ENCODE results near the gene TRPM6. TPM values are rescaled to one million over a fixed set of nuclear protein-coding genes. Genes with fewer than 3 reads are reported as not detected.

TRPM6 gene
- total RNA-seq, 1 donor from 2014 or later = 0.21 TPM

DNA sequence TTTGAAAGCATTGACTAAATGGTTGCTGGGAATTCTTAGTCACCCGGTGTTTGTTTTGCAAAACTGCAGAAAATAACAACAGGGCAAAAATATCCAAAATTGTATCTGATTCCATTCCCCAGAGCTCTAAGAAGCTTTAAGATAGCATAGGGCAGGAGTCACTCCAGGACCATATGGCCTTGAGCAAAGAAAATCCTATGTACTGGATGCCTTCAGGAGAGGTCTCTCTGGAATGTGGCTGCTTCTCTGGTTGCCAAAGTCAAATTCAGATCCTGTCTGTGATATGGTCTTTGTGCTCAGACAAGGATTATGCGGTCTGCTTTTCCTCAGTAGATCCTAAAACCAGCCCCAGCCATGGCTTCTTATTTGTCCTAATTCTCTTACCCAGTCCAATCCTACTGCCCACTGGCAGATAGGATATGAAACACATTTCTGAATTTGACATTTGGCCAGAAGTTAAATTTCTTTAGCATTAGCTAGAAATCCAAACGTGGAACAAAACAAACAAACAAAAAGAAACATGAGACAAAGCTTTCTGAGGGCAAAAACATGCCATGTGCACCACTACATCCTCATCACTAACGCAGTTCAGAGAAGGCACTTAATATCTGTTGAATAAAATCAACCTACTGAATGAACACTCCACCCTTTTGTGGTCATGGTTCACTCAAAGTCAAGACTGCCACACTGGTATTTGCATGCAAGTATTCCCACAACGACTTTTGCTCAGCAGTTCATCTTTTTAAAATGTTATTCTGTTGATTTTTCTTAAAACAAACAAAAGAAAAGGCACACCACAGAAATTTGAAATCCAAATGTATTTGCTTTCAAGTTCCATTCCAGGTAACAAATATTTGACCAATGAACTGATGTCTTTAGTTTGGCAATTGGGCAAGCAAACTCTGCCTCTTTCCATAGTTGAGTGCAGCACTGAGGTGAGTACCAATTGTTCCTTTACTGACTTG lies 165.7 kb downstream of the TRPM6 start:
- Histone ChIP-seq H3K36me3 (ENCODE audit: control insufficient read depth, insufficient read depth, low read length) (no peaks in the 10 kb centered on the region), H3K4me3 (ENCODE audit: low read depth, low read length) (no peak overlapping the region), H3K27me3 (ENCODE audit: control insufficient read depth, insufficient read depth, low read length) (no peaks in the 10 kb centered on the region)
- TF ChIP-seq, protein P1, sequence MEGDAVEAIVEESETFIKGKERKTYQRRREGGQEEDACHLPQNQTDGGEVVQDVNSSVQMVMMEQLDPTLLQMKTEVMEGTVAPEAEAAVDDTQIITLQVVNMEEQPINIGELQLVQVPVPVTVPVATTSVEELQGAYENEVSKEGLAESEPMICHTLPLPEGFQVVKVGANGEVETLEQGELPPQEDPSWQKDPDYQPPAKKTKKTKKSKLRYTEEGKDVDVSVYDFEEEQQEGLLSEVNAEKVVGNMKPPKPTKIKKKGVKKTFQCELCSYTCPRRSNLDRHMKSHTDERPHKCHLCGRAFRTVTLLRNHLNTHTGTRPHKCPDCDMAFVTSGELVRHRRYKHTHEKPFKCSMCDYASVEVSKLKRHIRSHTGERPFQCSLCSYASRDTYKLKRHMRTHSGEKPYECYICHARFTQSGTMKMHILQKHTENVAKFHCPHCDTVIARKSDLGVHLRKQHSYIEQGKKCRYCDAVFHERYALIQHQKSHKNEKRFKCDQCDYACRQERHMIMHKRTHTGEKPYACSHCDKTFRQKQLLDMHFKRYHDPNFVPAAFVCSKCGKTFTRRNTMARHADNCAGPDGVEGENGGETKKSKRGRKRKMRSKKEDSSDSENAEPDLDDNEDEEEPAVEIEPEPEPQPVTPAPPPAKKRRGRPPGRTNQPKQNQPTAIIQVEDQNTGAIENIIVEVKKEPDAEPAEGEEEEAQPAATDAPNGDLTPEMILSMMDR (IDR thresholded peaks at IDR 0.05; ENCODE audit: insufficient read depth, low read length, poor library complexity, severe bottlenecking) = no peak
- DNase-seq (ENCODE audit: low read depth) = no peak

DNA sequence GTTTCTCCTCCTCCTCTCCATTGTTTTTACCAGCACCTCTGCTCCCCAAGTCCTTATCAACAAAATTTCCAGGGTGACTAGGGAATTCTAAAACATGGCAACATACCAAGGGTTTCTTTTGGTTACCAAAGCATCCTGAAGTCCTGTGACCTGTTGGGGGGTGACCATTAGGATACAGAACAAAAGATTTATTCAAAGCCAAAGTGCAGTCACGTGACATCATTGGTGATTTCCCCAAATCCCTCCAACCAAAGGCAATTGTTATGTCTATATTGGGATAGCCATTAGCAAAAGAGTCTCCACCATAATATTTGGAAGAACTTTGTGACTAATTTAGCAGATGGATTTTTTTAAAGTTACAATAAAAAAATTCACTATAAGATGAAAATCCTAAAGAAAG lies 168.4 kb downstream of the TRPM6 start:
- Histone ChIP-seq H3K27me3 (ENCODE audit: control insufficient read depth, insufficient read depth, low read length) (no peaks in the 10 kb centered on the region), H3K36me3 (ENCODE audit: control insufficient read depth, insufficient read depth, low read length) (no peaks in the 10 kb centered on the region), H3K4me3 (ENCODE audit: low read depth, low read length) (no peak overlapping the region)
- no peak for DNase-seq (ENCODE audit: low read depth)
- TF ChIP-seq, protein P1 (IDR thresholded peaks at IDR 0.05; ENCODE audit: insufficient read depth, low read length, poor library complexity, severe bottlenecking) = no peak

DNA sequence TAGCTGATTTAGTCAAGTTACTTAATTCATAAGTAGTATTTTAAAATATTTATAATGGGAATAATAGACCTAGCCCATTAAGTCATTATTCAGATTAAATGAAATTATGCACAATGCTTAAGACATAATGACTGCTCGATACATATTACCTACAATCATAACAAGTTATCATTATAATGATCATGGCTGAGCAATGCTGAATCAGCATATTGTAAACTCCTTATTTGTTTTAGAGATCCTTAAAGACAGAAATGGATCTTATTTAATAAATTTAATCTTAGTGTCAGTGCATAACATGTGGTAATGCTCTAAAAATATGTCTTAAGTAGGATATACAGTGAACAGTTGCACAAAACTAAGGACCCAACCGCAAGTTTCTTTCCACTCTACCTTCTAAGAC lies 169.0 kb downstream of the TRPM6 start:
- Histone ChIP-seq H3K4me3 (ENCODE audit: low read depth, low read length) (no peak overlapping the region), H3K27me3 (ENCODE audit: control insufficient read depth, insufficient read depth, low read length) (no peaks in the 10 kb centered on the region), H3K36me3 (ENCODE audit: control insufficient read depth, insufficient read depth, low read length) (no peaks in the 10 kb centered on the region)
- DNase-seq (ENCODE audit: low read depth) = no peak
- TF ChIP-seq, protein P1 (IDR thresholded peaks at IDR 0.05; ENCODE audit: insufficient read depth, low read length, poor library complexity, severe bottlenecking) = no peak

DNA sequence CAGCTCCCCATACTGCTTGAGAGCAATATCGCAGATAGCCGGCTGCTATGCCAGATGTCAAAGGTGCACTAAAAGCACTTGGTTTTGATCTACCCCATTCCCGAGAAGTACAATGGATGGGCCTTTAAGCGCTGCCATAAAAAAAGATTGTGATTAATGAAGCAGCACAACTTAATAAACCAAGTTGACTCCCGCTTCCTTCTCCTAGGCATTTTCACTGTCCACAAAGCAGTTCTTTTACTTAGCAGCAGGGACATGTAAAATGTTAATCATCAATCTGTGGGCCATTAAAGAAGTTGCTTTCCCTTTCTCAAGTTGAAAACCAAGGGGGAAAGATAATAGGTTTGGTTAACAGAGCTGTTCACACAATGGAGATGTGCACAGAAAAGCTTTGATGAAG lies 176.4 kb downstream of the TRPM6 start:
- Histone ChIP-seq H3K36me3 (ENCODE audit: control insufficient read depth, insufficient read depth, low read length) (no peaks in the 10 kb centered on the region), H3K4me3 (ENCODE audit: low read depth, low read length) (no peak overlapping the region), H3K27me3 (ENCODE audit: control insufficient read depth, insufficient read depth, low read length) (no peaks in the 10 kb centered on the region)
- TF ChIP-seq, protein P1 (IDR thresholded peaks at IDR 0.05; ENCODE audit: insufficient read depth, low read length, poor library complexity, severe bottlenecking) = no peak
- peak; percentile 75 for DNase-seq (ENCODE audit: low read depth)

GRCh38 chr9:74697535-74697934 lies 190.2 kb downstream of the TRPM6 start:
- TF ChIP-seq, protein P1 (IDR thresholded peaks at IDR 0.05; ENCODE audit: insufficient read depth, low read length, poor library complexity, severe bottlenecking) = no peak
- H3K27me3 ChIP-seq (ENCODE audit: control insufficient read depth, insufficient read depth, low read length) = no peaks in the 10 kb centered on the region
- H3K4me3 ChIP-seq (ENCODE audit: low read depth, low read length) = no peak overlapping the region
- no peak for DNase-seq (ENCODE audit: low read depth)
- H3K36me3 ChIP-seq (ENCODE audit: control insufficient read depth, insufficient read depth, low read length) = no peaks in the 10 kb centered on the region
